ENCODE data around the gene FAM124A. TPM values are rescaled to one million over a fixed set of nuclear protein-coding genes. Genes with fewer than 3 reads are reported as not detected.

FAM124A gene
- polyA plus RNA-seq, 2 donors = 0.43 to 0.64 TPM

DNA sequence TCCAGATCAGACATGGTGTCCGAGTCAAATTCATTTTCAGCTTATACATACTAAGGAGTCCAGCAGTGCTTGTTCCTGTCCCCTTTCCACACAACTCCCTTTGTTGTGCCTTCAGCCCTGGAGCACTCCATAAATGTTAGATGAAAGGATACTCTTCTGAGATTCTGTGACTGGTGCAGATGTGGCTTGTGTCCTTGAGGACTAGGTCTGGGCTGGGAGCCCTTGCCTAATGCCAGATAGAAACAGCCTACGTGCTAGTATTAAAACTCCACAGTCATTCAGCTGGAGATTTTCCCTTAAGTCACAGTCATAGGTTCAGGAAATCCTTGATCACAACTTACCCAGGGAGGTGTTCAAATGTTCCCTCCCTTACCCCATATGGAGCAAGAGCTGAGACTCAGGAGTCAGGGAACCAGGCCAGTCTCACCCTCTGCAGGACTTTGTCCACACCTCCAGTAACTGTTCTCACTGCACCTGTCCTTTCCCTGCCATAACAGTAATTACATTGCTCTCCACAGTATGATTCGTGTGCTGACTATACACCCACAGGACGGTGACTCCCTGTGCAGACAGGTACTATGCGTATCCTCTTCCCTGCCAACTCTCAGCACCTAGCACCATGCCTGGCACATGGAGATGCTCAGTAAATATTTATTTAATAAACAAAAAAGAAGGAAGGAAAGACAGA is 101.8 kb downstream of the FAM124A start:
- Histone ChIP-seq H3K36me3 (ENCODE audit: control insufficient read depth in 2 of 2, insufficient read depth in 2 of 2, low read length in 1 of 2) (no peaks in the 10 kb centered on the region), H3K4me1 (ENCODE audit: control insufficient read depth in 2 of 2, insufficient read depth in 2 of 2, low read length in 1 of 2) (peaks cover 2% of the 10 kb centered on the region in 2 donors), H3K27ac (ENCODE audit: low read depth in 2 of 2, low read length in 1 of 2) (no peak overlapping the region), H3K27me3 (ENCODE audit: control insufficient read depth in 1 of 2, insufficient read depth in 2 of 2, low read length in 2 of 2) (no peaks in the 10 kb centered on the region), H3K4me3 (ENCODE audit: low read depth in 1 of 2, low read length in 2 of 2) (no peak overlapping the region), H3K9me3 (ENCODE audit: control insufficient read depth in 2 of 2, insufficient read depth in 1 of 2, low read depth in 1 of 2, low read length in 1 of 2) (no peaks in the 10 kb centered on the region)
- WGBS, 2 donors = 76 to 80% methylated on average over 5 of the region's 5 CpGs

DNA sequence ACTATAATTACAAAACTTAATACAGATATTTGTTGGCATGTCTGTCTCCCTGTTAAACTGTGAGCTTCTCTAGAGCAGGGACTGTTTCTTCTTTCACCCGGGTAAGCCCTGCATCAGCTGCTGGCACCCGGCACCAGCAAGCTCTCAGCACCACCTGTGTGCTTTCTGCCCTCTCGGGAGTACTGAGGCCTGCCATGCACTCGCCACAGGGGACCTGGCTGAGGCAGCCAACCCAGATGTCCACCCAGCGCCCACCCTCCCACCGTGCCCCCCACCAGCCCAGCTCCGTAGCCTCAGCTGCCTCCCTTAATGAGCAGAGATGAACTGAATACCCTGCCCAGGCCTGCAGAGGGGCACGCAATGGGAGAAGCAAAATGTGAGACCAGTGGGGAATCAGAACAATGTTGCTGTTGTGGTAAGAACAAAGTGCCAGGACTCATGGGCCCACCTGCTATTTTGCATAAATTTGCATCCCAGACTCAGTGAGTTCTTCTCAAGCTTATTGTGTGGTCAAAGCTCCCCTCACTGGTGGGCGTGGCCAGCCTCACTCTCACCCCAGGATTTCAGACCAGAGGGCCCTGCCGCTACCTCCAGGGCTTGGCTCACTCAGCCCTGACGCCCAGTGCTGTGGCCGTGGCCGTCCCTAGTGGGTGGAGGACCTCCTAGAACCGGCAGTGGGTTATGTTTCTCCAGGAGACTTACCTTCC is 102.7 kb downstream of the FAM124A start:
- Histone ChIP-seq H3K27me3 (ENCODE audit: control insufficient read depth in 1 of 2, insufficient read depth in 2 of 2, low read length in 2 of 2) (no peaks in the 10 kb centered on the region), H3K36me3 (ENCODE audit: control insufficient read depth in 2 of 2, insufficient read depth in 2 of 2, low read length in 1 of 2) (no peaks in the 10 kb centered on the region), H3K4me3 (ENCODE audit: low read depth in 1 of 2, low read length in 2 of 2) (no peak overlapping the region), H3K9me3 (ENCODE audit: control insufficient read depth in 2 of 2, insufficient read depth in 1 of 2, low read depth in 1 of 2, low read length in 1 of 2) (no peaks in the 10 kb centered on the region), H3K4me1 (ENCODE audit: control insufficient read depth in 2 of 2, insufficient read depth in 2 of 2, low read length in 1 of 2) (peaks cover 2% of the 10 kb centered on the region in 2 donors), H3K27ac (ENCODE audit: low read depth in 2 of 2, low read length in 1 of 2) (no peak overlapping the region)
- 77 to 80% methylated on average over 14 of the region's 14 CpGs for WGBS, 2 donors

DNA sequence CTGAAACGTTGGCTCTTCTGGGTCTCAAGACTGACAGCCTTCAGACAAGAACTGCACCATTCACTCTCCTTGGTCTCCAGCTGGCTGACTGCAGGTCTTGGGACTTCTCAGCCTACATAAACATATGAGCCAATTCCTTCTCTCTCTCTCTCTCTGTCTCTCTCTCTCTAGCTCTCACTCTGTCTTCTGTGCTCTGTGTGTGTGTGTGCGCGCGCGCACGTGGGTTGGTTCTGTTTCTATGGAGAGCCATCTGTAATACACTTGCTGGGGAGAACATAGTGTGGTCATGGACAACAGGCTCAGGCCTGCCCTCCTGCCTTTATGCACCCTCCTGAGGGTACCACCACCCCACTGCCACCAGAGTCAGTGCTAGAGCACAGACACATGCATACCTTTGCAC is 103.6 kb downstream of the FAM124A start:
- Histone ChIP-seq H3K9me3 (ENCODE audit: control insufficient read depth in 2 of 2, insufficient read depth in 1 of 2, low read depth in 1 of 2, low read length in 1 of 2) (no peaks in the 10 kb centered on the region), H3K4me3 (ENCODE audit: low read depth in 1 of 2, low read length in 2 of 2) (no peak overlapping the region), H3K36me3 (ENCODE audit: control insufficient read depth in 2 of 2, insufficient read depth in 2 of 2, low read length in 1 of 2) (no peaks in the 10 kb centered on the region), H3K4me1 (ENCODE audit: control insufficient read depth in 2 of 2, insufficient read depth in 2 of 2, low read length in 1 of 2) (peaks cover 2% of the 10 kb centered on the region in 2 donors), H3K27me3 (ENCODE audit: control insufficient read depth in 1 of 2, insufficient read depth in 2 of 2, low read length in 2 of 2) (no peaks in the 10 kb centered on the region), H3K27ac (ENCODE audit: low read depth in 2 of 2, low read length in 1 of 2) (no peak overlapping the region)
- 90 to 91% methylated on average over 6 of the region's 6 CpGs for WGBS, 2 donors

DNA sequence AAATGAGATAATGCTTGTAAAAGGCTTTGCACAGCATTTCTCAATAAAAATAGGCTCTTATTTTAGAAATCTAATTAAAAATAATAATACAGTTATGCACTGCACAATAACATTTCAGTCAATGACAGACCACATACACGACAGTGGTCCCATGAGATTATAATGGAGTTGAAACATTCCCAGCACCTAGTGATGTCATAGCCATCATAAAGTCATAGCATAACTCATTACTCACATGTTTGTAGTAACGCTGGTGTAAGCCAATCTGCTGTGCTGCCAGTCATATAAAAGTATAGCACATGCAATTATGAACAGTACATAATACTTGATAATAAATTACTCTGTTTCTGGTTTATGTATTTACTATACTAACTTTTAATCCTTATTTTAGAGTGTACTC is 104.6 kb downstream of the FAM124A start:
- H3K27me3 ChIP-seq (ENCODE audit: control insufficient read depth in 1 of 2, insufficient read depth in 2 of 2, low read length in 2 of 2) = no peaks in the 10 kb centered on the region
- H3K4me3 ChIP-seq (ENCODE audit: low read depth in 1 of 2, low read length in 2 of 2) = no peak overlapping the region
- H3K27ac ChIP-seq (ENCODE audit: low read depth in 2 of 2, low read length in 1 of 2) = no peak overlapping the region
- WGBS, 2 donors = 78 to 90% methylated on average over 2 of the region's 2 CpGs
- no peaks in the 10 kb centered on the region for H3K9me3 ChIP-seq (ENCODE audit: control insufficient read depth in 2 of 2, insufficient read depth in 1 of 2, low read depth in 1 of 2, low read length in 1 of 2)
- peaks cover 2% of the 10 kb centered on the region in 2 donors for H3K4me1 ChIP-seq (ENCODE audit: control insufficient read depth in 2 of 2, insufficient read depth in 2 of 2, low read length in 1 of 2)
- H3K36me3 ChIP-seq (ENCODE audit: control insufficient read depth in 2 of 2, insufficient read depth in 2 of 2, low read length in 1 of 2) = no peaks in the 10 kb centered on the region

DNA sequence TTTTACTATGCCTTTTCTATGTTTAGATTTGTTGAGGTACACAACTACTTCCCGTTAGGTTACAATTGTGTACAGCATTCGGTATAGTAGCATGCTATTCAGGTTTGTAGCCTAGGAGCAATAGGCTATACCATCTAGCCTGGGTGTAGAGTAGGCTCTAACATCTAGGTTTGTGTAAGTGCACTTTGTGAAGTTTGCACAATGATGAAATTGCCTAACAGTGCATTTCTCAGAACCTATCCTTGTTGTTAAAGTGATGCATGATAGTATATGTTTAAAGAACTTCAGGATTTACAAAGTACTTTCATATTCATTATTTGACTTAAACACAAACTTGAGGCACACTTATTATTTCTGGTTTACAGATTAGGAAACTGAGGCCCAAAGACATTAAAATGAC is 105.8 kb downstream of the FAM124A start:
- 95 to 96% methylated on average over 2 of the region's 2 CpGs for WGBS, 2 donors
- Histone ChIP-seq H3K9me3 (ENCODE audit: control insufficient read depth in 2 of 2, insufficient read depth in 1 of 2, low read depth in 1 of 2, low read length in 1 of 2) (no peaks in the 10 kb centered on the region), H3K4me1 (ENCODE audit: control insufficient read depth in 2 of 2, insufficient read depth in 2 of 2, low read length in 1 of 2) (peaks cover 2% of the 10 kb centered on the region in 2 donors), H3K27me3 (ENCODE audit: control insufficient read depth in 1 of 2, insufficient read depth in 2 of 2, low read length in 2 of 2) (no peaks in the 10 kb centered on the region), H3K4me3 (ENCODE audit: low read depth in 1 of 2, low read length in 2 of 2) (no peak overlapping the region), H3K36me3 (ENCODE audit: control insufficient read depth in 2 of 2, insufficient read depth in 2 of 2, low read length in 1 of 2) (no peaks in the 10 kb centered on the region), H3K27ac (ENCODE audit: low read depth in 2 of 2, low read length in 1 of 2) (no peak overlapping the region)

DNA sequence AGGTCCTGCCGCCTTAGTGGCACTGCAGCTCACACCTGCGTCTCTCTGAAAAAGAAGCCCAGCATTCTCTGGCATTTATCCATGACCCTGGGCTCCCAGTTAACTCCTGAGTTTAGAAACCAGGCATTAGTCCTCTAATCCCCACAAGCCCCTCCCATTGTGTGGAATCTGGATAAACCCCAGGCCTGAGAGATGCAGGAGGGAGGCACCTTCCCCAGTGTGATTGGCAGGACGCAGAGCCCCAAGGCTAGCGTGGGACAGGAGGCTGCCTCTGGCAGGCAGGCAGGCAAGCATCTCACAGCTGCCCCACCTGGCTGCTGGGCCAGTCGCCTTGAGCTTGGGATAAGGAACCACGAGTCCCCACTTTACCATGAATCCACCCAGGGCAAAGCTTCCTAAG is 106.3 kb downstream of the FAM124A start:
- H3K36me3 ChIP-seq (ENCODE audit: control insufficient read depth in 2 of 2, insufficient read depth in 2 of 2, low read length in 1 of 2) = no peaks in the 10 kb centered on the region
- 48 to 66% methylated on average over 6 of the region's 6 CpGs for WGBS, 2 donors
- H3K27ac ChIP-seq (ENCODE audit: low read depth in 2 of 2, low read length in 1 of 2) = no peak overlapping the region
- H3K9me3 ChIP-seq (ENCODE audit: control insufficient read depth in 2 of 2, insufficient read depth in 1 of 2, low read depth in 1 of 2, low read length in 1 of 2) = no peaks in the 10 kb centered on the region
- H3K4me1 ChIP-seq (ENCODE audit: control insufficient read depth in 2 of 2, insufficient read depth in 2 of 2, low read length in 1 of 2) = peaks cover 2% of the 10 kb centered on the region in 2 donors
- H3K4me3 ChIP-seq (ENCODE audit: low read depth in 1 of 2, low read length in 2 of 2) = no peak overlapping the region
- H3K27me3 ChIP-seq (ENCODE audit: control insufficient read depth in 1 of 2, insufficient read depth in 2 of 2, low read length in 2 of 2) = no peaks in the 10 kb centered on the region

DNA sequence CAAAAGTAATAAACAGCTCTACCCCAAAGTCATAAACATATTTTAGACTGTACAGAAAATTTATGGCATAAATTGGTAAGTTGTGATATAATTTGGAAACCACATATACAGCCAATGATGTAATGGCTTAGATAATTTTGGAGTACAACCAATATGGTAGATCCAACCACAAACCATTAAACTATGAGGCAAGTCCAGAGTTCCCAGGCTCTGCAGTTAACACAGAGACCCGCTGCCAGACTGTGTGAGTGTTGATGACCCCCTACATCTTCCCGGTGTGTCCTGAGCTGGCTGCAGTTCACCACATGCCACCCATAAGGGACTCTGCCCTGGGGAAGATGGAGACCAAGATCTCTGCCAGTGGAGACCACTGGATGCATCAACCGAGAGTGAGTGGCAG is 107.4 kb downstream of the FAM124A start:
- peaks cover 2% of the 10 kb centered on the region in 2 donors for H3K4me1 ChIP-seq (ENCODE audit: control insufficient read depth in 2 of 2, insufficient read depth in 2 of 2, low read length in 1 of 2)
- H3K27ac ChIP-seq (ENCODE audit: low read depth in 2 of 2, low read length in 1 of 2) = no peak overlapping the region
- 86 to 95% methylated on average over 3 of the region's 3 CpGs for WGBS, 2 donors
- no peak overlapping the region for H3K4me3 ChIP-seq (ENCODE audit: low read depth in 1 of 2, low read length in 2 of 2)
- H3K27me3 ChIP-seq (ENCODE audit: control insufficient read depth in 1 of 2, insufficient read depth in 2 of 2, low read length in 2 of 2) = no peaks in the 10 kb centered on the region
- no peaks in the 10 kb centered on the region for H3K36me3 ChIP-seq (ENCODE audit: control insufficient read depth in 2 of 2, insufficient read depth in 2 of 2, low read length in 1 of 2)
- H3K9me3 ChIP-seq (ENCODE audit: control insufficient read depth in 2 of 2, insufficient read depth in 1 of 2, low read depth in 1 of 2, low read length in 1 of 2) = no peaks in the 10 kb centered on the region

DNA sequence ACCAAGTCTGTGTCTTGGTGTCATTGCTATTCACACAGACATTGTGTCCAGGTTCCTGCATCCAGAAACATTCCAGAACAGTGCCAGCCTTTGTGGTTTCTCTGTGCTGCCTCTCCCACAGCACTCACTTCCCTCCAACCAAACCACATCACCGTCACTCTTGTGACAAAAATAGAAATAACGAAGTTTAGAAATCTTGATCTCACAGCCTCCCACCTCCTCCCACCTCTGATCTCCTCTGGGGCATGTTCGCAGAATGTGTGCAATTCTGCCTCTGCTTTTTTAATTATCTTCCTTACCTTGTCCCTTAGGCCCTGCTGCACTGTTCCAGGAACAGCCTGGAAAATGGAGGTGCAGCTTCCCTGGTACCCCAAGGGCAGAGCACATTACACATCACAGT is 108.6 kb downstream of the FAM124A start:
- WGBS, 2 donors = 67 to 72% methylated on average over 3 of the region's 3 CpGs
- H3K27ac ChIP-seq (ENCODE audit: low read depth in 2 of 2, low read length in 1 of 2) = no peak overlapping the region
- no peaks in the 10 kb centered on the region for H3K36me3 ChIP-seq (ENCODE audit: control insufficient read depth in 2 of 2, insufficient read depth in 2 of 2, low read length in 1 of 2)

DNA sequence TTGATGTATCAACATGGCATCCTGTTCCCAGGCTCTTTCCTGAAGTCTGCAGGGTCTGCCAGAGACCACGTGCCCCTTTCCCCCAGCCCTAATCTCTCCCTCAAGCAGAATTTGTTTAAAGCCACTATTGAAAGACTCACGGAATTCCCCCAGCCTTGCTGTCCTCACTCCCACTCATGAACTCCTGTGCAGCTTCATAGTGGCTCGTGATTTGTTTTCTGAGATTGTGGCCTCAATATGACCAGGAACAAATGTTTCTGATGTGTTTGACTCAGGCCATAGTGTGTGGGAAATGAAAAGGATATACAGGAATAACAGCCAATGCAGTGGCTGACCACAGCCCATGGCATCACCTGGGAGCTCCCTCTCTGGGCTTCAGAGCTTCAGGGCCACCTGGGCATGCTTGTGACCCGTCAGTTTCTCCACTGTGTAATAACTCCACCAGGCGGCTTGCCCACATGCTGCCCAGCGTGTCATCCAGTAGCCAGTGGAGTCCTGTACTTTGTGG is 109.2 kb downstream of the FAM124A start:
- no peaks in the 10 kb centered on the region for H3K36me3 ChIP-seq (ENCODE audit: control insufficient read depth in 2 of 2, insufficient read depth in 2 of 2, low read length in 1 of 2)
- no peaks in the 10 kb centered on the region for H3K9me3 ChIP-seq (ENCODE audit: control insufficient read depth in 2 of 2, insufficient read depth in 1 of 2, low read depth in 1 of 2, low read length in 1 of 2)
- H3K4me3 ChIP-seq (ENCODE audit: low read depth in 1 of 2, low read length in 2 of 2) = no peak overlapping the region
- H3K27me3 ChIP-seq (ENCODE audit: control insufficient read depth in 1 of 2, insufficient read depth in 2 of 2, low read length in 2 of 2) = no peaks in the 10 kb centered on the region
- WGBS, 2 donors = 66 to 70% methylated on average over 6 of the region's 6 CpGs
- no peak overlapping the region for H3K27ac ChIP-seq (ENCODE audit: low read depth in 2 of 2, low read length in 1 of 2)
- H3K4me1 ChIP-seq (ENCODE audit: control insufficient read depth in 2 of 2, insufficient read depth in 2 of 2, low read length in 1 of 2) = peaks cover 2% of the 10 kb centered on the region in 2 donors

More for the DNA sequence above, 108.6 kb downstream of the FAM124A start:
- Histone ChIP-seq H3K4me3 (ENCODE audit: low read depth in 1 of 2, low read length in 2 of 2) (no peak overlapping the region), H3K4me1 (ENCODE audit: control insufficient read depth in 2 of 2, insufficient read depth in 2 of 2, low read length in 1 of 2) (peaks cover 2% of the 10 kb centered on the region in 2 donors), H3K27me3 (ENCODE audit: control insufficient read depth in 1 of 2, insufficient read depth in 2 of 2, low read length in 2 of 2) (no peaks in the 10 kb centered on the region), H3K9me3 (ENCODE audit: control insufficient read depth in 2 of 2, insufficient read depth in 1 of 2, low read depth in 1 of 2, low read length in 1 of 2) (no peaks in the 10 kb centered on the region)
